Activated CD8-positive, alpha-beta memory T cell treated with anti-CD3 and anti-CD28 coated beads for 4 hours (primary cell): ENCODE results near the gene UGGT1.
A peak's percentile ranks its signal among the peaks of the same experiment; 100 is the strongest.

Experiments
- DNase-seq, 2 donors: peaks; one replicate each; pipeline ENCODE4 v3.0.0-alpha.2; 2020; ENCODE audit warnings: low read depth in 2 of 2

UGGT1 gene

DNA sequence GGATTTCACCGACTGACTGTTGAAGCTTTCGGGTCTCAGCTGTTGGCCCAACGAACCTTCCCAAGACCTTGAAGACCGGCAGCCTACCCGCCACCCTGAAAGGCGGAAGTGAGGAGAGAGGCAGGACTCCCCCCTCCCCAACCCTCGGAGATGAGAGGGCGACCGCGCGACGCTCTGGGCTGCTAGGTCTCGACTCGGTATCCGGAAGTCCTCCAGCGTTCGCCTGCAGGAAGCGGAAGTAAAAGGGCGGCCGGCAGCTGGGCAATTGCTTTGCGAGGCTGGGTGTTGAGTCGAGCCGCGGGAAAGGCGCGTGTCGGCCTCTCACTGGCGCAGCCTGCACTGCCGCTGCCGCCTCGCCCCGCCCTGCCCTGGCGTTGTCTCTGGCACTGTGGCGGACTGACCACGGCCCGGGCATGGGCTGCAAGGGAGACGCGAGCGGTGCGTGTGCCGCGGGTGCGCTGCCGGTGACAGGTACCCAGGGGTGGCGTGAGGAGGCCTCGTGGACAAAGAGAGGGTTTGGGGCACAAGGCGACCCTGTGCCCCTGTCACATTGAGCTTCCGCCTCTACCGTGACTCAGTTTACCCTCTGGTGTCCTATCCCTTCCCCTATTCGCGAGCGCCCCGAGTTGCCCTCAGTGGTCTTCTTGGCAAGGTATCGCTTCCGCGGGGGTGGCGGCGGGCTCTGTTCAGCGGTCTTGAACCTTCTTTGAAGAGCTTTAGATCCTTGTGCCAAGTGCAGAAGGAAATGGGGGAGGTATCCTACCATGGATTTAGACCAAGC, at the start of gene UGGT1:
Gene UGGT1 (plus strand): TSS at position 256 of the 781 bp plus-strand sequence. CDS start 158 bp downstream, at position 414.
- peak; percentile 82 to 90 for DNase-seq

DNA sequence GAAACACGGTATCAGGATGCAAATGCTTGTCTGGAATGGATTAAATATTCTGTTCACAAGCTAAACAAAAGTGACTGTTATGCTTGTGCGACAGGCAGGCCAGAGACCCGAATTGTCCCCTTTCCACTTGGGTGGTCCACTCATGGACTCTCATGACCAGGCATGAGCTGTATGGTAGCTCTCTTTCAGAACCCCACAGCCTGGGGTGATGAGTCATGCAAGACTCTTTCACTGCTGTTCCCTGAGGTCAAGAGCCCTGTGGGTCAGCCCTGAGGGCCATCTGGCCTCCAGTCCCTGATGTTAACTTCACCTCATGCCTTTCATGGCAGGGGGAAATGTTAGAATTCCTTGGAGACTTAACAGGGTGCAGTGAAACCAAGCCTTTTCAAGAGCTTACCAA, 49.4 kb upstream of the UGGT1 start:
- DNase-seq: no peak

- no peak for DNase-seq
Measured at GRCh38 chr2:128043041-128043440, 48.0 kb upstream of the UGGT1 start.

DNA sequence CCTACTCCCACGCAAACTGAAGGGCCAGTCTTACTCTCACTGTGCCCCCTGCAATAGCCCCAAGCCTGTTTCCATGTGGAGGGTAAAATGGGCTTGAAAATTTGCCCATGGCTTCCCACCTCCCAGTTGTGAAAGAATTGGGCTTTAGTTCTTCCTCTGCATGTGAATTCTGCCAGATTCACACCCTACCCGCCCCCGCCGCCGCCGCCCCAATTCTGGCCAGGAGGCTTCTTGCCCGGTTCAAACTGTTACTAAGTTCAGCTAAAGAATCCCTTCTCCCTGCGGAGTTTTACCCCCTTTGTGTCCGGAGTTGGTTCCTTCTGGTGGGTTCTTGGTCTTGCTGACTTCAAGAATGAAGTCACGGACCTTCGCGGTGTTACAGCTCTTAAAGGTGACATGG, 37.7 kb upstream of the UGGT1 start:
- no peak for DNase-seq

DNA sequence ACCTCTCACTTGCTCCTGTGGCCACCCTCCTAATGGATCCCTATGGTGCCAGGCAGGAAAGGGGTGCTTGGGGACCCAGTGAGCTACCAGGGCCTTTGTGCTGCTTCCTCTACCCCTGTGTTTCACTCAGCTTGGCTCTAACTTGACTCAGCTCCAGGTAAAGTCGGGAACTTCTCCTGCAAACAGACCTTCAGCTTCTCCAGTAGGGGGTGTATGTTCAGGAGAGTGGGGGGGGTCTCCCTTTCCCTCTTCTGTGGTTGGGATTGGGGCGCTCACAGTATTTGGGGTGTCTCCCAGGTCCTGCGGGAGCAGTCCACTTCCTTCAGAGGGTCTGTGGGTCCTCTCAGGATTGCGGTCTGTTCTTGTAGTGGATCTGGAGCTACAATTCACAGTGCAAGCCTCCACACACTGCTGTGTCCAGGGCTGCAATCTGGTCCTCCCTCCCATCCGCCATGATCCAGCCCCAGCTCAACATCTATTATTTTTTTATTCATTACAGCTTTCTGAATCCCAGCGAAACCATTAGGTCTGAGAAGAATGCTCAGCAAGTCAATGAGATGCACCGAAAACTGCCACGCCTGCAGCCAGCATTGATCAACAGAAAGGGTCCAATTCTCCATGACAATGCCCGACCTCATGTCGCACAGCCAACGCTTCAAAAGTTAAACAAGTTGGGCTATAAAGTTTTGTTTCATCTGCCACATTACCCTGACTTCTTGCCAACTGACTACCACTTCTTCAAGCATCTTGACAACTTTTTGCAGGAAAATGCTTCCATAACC, 36.7 kb upstream of the UGGT1 start:
- DNase-seq: no peak

DNA sequence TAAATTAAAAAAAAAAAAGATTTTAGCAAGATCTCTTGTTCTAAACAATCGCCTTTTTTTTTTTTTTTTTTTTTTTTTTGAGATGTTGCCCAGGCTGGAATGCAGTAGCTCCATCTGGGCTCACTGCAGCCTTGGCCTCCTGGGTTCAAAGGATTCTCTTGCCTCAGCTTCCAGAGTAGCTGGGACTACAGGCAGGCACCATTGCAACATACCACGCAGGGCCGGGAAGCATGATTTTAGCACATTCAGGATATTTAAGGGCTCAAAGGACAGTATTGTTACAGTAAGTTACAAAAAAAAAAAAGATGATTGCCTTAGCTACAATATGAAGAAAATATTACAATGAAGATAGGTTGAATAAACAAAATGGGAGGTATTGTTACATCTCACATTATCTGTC, 33.7 kb upstream of the UGGT1 start:
- DNase-seq: no peak

DNA sequence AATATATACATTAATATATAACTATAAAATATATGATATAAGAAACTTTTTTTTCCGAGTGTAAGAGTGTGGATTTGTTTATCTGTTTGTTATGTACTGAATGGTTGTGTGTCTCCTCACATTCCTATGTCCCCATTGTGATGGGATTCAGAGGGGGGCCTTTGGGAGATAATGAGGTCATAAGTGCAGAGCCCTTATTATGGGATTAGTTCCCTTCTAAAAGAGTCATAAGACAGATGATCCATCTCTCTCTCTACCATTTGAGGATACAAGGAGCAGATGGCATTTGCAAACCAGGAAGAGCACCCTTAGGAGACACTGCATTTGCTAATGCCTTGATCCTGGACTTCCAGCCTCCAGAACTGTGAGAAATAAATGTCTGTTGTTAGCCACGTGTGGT, 32.9 kb upstream of the UGGT1 start:
- DNase-seq: no peak

- no peak for DNase-seq
Measured at GRCh38 chr2:128062571-128062970, 28.4 kb upstream of the UGGT1 start.

DNA sequence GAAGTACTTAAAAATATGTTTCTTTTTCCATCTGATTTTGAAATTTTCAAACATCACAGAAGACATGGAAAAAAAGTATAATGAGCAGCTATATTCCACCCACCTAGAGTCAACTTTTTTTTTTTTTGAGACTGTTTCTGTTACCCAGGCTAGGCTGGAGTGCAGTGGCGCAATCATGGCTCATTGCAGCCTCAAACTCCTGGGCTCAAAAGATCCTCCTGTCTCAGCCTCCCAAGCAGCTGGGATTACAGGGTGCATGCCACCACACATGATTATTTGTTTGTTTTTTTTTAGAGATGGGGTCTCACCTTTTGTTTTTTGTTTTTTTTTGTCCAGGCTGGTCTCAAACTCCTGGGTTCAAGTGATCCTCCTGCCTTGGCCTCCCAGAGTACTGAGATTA, 26.6 kb upstream of the UGGT1 start:
- no peak for DNase-seq

- DNase-seq: no peak
Measured at GRCh38 chr2:128069769-128070168, 21.2 kb upstream of the UGGT1 start.

- no peak for DNase-seq
Measured at GRCh38 chr2:128073278-128073677, 17.7 kb upstream of the UGGT1 start.

DNA sequence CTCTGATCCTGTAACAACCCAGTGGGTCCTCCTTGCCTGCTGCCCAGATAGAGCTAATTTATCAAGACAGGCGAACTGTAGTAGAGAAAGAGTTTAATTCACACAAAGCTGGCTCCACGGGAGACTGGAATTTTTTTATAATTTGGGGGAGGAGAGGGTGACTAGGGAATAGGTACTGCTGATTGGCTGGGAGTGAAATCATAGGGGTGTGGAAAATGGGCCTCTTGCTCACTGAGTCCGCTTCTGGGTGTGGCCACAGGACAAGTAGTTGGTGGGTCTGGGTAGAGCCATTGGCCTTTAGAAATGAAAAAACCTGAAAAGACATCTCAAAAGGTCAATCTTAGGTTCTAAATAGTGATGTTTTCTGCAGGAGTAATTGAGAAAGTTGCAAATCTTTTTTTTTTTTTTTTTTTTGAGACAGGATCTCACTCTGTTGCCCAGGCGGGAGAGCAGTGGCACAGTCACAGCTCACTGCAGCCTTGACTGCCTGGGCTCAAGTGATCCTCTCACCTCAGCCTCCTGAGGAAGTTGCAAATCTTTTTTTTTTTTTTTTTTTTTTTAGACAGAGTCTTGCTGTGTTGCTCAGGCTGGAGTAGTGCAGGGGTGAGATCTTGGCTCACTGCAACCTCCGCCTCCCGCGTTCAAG, 14.4 kb upstream of the UGGT1 start:
- DNase-seq: no peak

- DNase-seq: no peak
Measured at GRCh38 chr2:128084757-128085156, 6.2 kb upstream of the UGGT1 start.

- DNase-seq: no peak
Measured at GRCh38 chr2:128086244-128086643, 4.8 kb upstream of the UGGT1 start.

DNA sequence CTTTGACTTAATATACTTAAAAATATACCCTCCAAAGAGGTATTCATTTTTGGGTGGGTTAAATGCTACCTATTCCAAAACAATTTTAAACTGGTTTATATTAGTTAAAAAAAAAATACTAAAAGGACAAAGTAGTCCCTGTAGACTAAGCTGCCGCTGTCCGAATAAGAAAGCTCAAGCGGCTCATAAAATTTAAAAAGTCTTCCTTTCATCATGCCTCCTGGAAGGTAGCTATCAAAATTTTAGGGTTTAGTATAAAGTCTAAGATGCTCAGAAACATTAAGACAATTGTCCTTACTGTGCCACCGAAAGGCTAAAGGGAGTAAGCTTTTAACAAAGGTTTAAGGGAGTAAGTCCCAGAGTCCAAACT, 440 bp upstream of the UGGT1 start:
- no peak for DNase-seq

DNA sequence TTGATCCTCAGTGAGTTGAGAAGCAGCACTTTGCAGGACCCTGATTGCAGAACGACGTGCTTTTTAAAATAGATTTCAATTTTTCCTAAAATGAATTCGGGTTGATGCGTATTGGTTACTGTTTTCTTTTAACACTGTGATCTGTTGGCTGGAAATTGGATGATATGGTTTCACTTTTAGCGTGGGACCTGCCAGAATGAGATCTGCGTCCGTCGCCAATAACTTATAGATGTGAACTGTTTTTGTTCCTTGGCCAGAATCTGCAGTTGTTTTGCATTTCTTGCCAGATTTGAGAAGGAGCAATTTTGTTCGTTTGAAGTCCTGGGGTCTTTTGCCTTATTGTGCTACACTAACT, 703 bp downstream of the UGGT1 start:
- no peak for DNase-seq

GRCh38 chr2:128092656-128093055, 1.7 kb downstream of the UGGT1 start:
- no peak for DNase-seq

DNA sequence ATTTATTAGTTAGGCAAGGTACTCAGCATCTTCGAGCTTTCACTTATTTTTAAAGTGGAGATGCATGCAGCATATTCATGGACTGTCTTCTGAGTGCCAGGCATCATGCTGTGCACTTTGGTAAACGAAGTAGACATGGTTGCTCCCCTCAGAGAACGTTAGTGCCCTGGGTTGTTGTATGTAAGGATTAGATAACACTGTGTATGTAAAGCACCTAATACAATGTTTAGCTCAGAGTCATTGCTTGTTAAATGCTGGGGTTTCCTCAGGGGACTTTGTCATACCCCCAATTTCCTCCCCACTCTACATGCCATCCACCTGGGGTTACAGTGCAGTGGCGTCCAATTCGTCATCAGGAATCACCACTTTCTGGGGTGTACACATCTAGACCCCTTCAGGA, 2.8 kb downstream of the UGGT1 start:
- DNase-seq: no peak

DNA sequence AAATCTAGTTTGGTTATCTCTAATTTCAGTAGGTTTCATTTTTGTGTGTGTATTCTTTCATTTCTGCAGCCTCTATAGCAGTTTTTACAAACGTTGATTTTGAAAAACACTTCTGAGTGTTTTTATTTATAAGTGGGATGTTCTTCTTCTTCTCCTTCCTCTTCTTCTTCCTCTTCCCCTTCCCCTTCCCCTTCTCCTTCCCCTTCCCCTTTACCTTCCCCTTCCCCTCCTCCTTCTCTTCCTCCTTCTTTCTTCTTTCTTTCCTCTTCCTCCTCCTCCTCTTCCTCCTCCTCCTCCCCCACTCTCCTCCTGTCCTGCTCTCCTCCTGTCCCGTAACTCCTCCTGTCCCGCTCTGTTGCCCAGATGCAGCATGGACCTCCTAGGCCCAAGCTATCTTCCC, 4.2 kb downstream of the UGGT1 start:
- no peak for DNase-seq

GRCh38 chr2:128103407-128103806, 12.4 kb downstream of the UGGT1 start:
- no peak for DNase-seq

DNA sequence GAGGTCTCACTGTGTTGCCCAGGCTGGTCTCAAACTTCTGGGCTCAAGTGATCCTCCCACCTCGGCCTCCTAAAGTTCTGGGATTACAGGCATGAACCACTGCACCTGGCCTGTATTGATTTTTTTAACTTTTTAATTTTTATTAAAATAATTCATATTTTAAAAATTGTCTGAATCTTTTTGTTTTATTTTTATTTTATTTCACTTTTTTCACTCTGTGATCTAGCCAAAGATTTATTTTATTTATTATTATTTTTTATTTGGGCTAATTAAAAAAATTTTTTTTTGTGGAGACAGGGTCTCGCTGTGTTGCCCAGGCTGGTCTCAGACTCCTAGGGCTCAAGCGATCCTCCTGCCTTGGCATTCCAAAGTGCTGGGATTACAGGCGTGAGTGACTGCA, 14.1 kb downstream of the UGGT1 start:
- no peak for DNase-seq

DNA sequence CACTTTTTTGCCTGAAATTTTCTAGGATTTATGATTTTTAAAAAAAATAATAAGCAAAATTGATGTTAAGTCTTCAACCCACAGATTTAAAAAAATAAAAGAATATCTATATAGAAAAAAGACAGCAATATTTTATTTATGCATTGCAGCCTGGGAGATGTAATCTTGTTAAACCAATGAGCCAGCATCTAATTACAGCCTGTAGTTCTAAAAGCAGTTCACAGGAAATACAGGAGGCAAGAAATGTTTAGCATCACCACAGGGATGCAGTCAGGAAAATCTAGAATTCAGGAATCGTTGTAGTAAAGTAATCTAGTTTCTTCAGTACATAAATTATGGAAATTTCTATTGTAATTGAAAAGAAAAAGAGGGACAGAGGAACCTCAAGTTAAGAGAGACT, 17.2 kb downstream of the UGGT1 start:
- DNase-seq: no peak

DNA sequence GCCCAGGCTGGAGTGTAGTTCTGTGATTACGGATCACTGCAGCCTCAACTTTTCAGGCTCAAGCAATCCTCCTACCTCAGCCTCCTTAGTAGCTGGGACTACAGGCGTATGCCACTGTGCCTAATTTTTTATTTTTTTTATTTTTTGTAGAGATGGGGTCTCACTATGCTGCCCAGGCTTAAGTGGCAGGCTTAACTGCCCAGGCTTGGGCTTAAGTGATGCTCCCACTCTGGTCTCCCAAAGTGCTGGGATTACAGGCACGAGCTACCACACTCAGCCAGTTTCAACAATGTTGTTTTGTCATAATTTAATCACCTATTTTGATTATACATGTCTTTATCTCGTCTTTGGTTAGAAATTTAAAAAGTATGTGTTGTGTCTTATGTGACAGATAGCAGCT, 18.2 kb downstream of the UGGT1 start:
- DNase-seq: no peak
